Left forelimb (tissue), 1 donor: ENCODE data around the gene TP63.
"Not testable (repeated sequence)": the region's sequence is repeated elsewhere in the genome, so short reads cannot be mapped to it uniquely, and the experiment has no call there.

Experiments used
- DNase-seq: peaks from one replicate; pipeline ENCODE4 v3.0.0-alpha.2; 2018; ENCODE audit warnings: low spot score

Gene TP63

DNA sequence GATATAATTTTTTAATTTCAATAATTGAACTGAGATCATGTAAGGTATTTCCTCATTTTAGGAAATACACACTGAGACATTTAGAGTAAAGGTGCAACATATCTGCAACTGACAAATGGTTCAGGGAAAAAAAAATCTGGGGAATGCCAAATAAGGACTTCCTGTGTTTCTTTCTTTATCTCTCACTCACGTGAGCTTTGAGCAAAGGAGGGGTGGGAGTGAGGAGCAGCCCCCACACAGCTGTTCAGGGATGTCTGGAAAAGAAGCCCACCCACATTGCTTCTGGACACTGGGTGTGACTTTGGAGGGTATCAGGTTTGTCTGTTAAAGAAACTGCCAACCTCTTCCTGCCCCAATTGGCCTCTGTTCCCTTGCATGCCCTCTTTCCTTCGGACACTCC, 5.6 kb upstream of the TP63 start:
- no peak for DNase-seq

DNA sequence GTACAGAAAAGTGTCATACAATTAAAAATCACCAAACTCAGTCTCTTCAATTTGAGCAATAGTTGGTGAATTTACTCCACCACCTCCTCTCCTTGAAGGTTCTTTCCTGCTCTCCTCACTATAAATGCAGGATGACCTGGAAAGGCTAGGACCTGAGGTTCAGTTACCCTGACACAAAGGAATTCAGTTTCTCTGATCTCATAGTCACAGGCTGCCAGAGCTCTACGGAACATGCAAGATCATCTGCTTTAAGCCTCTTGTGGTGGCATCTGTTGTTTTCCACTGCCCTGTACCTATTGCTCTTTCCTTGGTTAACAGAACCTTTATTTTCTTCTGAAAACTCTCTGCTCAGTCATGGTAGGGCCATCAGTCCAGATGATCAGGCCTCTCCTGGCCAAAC, 4.9 kb upstream of the TP63 start:
- no peak for DNase-seq

DNA sequence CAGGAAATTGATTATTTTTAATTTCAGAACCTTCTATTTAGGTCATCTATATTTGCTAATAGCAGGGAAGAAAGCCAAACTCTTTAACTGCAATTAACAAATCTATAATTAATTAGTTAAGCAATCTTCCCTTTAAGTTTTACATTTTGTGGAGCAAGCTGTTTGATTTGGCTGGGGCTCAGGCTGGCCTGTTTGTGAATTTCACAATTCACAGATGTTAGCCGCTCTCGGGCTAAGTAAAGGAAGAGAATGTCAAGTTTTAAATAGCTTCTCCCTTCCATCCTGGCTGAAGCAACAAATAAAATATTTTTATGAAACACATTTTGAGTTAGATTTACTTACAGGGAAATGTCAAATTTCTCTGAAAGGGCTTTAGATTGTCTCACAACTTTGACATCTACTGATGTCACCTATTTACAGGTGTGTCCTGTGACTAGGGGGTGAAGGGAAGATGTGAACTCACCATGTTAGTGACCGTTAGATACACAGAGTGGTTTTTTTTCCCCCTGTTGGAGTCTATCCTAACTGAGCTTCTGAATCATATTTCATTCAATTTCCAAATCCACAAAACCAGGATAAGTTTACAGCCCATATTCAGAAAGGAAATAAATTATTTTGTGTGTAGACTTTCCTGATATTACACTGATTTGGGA, 1.3 kb upstream of the TP63 start:
- no peak for DNase-seq

DNA sequence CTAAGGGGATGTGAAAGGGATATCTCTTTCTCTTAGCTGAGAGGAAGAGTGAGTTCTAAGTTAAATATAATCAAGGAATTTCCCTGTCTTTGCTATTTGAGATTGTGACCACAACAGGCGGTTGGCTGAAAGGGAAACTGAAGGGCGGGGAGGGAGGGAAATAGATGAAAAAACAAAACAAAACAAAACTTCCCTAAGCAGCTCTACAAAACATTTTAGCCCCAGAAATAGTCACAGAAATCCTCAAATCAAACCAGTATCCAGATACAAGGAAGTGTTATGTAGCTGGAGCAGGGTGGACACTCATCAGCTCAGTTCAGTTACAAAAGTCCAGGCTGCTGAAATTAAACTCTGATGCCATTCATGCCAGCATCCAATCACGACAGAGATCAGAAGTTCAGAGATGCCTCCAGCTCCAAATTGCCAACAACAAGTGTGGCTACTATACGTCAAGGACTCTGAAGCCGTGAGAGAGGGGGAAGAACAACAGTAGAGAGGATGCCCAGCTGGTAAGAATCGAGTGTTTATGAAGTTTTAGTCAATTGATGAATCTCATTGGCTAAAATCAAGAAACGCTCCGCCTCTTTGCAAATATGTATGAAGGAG, 319 bp upstream of the TP63 start:
- no peak for DNase-seq

DNA sequence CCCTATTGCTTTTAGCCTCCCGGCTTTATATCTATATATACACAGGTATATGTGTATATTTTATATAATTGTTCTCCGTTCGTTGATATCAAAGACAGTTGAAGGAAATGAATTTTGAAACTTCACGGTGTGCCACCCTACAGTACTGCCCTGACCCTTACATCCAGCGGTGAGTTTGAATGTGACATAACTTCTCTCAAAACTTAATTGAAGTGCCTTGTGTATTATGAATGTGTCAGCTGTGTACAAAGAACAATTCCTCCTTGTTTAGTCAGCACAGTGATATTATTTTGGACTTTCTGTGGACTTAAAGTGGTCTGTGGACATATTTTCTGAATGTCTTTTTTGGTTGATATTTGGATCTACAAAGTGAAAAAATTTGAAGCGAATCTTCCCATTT, 220 bp downstream of the TP63 start:
- no peak for DNase-seq

DNA sequence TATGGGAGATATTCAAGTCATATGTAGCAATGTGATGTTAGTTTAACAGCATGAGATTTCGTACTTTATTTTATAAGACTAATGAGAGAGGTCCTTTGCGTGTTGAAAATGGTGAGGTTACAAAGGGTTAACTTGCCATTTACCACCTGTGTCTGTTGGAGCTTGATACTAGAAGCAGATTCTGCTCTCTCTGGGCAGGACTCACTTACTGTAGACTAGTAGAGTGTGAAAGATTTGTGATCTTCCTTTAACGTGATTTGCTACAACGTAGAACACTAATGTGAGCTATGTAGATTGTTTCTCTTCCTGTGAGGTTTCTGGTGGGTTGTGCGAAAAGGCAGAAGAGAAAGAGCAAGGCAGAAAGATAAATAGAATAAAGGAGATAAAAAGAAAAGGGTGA, 1.1 kb downstream of the TP63 start:
- DNase-seq, result no peak

DNA sequence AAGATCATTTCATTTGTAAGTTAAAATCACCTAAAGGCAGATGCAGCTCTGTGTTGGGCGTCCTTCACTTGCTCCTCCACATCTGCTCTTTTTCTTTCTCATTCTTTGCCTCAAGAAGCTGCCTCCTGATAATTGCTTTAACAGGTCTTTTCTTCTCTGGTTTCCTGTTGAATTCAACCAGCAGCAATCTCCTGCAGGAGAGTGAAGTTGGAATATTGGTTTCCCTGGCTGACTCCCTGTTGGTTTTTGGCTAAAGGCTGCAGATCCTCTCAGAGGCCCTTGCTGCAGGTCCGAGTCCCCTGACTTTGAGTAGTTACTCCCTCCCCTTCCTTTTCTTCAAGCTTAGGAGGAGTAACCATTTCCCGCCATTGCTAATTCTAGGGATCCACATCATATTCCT, 4.2 kb downstream of the TP63 start:
- DNase-seq, result no peak

DNA sequence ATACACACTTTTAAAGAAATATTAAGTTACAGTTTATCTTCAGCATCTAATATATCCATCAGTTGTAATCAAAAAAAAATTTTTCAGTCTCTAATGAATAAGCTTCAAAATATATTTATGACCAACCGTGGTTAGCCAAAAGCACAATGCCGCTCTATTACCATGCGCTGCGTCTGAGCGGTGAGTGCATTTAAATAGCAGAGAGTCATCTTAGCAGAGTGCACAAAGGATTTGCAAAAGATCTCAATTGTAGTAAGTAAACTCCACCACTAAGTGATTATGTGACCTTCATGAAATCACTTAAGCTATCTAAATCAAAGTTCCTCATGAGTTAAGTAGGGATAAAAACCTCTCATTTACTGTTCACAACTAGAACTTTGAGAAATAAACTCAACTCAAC, 4.9 kb downstream of the TP63 start:
- DNase-seq, result no peak

DNA sequence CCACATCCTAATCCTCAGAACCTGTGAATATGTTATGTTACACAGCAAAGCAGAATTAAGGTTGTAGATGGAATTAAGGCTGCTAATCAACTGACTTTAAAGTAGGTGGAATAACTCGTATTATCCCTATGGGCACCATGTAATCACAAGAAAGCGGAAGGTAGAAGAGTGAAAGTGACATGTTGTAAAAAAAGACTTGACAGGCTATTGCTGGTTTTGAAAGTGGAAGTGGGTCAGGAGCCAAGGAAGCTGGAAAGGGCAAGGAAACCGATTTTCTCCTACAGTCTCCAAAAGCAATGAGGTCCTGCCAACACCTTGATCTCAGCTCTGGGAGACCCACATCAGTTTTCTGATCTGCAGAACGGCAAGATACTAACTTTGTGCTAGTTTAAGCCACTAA, 6.6 kb downstream of the TP63 start:
- DNase-seq, result no peak

DNA sequence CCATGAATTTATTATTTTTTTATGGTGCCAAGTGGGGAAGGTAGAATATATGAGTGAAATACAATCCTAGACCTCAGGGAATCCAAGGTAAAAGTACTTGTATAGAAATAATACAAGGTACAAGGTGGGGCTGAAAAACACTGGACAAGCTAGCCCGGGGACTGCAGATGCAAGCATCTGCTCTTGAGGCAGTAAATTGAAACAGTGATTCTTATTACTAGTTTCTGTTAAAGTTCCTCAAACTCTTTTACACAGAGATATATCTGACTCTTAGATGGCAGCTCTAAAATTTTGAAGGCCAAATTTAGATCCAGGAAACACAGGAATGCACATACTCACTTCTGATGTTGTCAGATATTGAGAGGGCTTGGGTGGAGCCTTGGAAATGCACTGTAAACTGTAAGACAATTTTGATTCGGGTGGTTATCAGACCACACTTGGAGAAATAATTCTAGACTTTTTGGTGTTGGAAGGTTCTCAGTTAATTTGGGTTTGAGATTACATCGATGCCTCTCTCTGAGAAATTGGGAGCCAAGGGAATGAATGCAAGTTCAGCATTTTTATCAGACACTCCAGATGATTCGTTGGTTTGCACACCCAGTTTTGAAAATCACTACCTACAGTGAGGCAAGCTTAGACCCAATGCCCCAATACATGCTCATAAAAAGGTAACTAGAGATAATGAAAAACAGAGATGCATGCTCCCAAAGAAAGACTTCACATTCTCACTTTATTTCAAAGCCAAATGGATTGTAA, 7.3 kb downstream of the TP63 start:
- DNase-seq, result no peak

DNA sequence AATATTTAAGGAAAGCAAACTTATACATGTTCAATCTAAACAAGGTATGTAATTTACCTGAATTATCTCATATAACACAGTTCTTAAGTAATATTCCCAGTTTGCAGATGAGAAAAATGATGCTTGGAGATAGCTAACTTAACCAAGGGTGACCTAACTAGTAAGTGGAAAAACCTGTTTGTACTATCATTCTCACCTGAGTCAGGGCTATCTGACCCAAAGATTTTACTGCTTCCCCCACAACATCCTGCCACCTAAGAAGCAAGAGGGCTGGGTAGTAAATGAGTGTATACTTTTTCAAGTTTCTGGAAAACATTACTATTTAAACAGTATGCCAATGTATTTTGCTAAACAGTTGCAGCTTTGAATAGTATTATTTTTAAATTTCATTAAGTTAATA, 10.6 kb downstream of the TP63 start:
- DNase-seq, result no peak

DNA sequence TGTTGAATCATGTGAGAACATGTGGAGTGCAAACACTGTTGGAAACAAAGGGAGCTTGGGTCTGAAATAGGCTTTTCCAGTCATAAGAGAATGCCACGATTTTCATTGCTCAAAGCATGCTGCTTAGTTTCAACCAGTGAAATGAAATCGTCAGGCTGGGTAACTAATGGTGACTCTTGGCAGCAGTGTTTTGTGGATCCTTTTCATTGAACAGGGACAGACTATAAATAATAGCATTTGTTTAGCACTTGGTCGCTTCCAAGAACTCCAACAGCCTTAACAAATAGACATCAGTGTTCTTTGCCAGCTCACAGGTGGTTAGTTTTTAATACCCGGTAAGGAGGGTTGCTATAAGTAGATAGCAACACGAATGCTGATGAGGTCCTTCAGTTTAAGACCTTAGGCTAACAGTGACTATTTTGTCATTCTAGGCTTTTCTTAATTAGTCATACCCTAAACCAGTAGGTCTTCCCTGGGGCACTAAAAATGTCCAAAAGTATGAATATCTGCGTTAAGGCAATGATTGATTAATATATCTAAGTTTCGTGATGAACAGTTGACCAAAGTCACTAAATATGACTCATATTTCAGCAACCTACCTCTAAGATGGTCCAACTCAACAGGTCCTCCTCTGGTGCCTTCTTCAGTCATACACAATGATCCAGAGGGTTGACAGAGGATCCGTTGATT, 15.8 kb downstream of the TP63 start:
- no peak for DNase-seq

DNA sequence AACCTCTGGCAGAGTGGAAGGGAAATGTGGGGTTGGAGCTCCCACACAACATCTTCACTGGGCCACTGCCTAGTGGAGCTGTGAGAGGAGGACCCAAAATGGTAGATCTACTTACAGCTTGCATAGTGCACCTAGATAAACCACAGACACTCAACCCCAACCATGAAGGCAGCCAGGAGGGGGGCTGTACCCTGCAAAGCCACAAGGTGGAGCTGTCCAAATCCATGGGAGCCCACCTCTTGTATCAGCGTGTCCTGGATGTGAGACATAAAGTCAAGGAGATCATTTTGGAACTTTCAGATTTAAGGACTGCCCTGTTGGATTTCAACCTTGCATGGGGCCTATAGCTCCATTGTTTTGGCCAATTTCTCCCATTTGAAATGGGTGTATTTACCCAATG, 20.9 kb downstream of the TP63 start:
- DNase-seq, result no peak

DNA sequence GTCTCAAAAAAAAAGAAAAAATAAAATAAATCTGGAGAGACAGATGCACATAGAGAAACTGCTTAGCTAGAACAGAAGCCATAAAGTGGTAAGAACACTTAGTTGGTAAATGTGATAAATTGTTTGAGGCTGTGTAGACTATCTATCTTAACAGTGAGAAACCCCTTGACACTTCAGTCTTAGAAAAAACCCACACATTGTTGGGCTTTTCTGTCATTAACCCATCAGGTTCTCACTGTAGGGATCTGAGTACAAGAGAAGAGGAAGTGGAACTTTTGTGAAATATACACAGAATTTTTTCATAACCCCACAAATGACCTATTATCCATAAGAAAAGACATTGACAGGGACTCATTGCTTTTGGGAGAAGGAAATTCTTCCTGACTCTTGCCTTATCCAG, 24.4 kb downstream of the TP63 start:
- no peak for DNase-seq

DNA sequence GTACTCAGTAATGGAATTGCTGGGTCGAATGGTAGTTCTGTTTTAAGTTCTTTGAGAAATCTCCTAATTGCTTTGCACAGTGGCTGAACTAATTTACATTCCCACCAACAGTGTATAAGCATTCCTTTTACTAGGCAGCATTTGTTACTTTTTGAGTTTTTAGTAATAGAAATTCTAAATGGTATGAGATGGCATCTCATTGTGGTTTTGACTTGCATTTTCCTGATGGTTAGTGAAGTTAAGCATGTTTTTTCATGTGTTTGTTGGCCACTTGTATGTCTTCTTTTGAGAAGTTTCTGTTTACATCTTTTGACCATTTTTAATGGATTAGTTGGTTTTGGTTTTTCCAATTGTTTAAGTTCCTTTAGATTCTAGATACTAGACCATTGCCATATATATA, 28.4 kb downstream of the TP63 start:
- no peak for DNase-seq

DNA sequence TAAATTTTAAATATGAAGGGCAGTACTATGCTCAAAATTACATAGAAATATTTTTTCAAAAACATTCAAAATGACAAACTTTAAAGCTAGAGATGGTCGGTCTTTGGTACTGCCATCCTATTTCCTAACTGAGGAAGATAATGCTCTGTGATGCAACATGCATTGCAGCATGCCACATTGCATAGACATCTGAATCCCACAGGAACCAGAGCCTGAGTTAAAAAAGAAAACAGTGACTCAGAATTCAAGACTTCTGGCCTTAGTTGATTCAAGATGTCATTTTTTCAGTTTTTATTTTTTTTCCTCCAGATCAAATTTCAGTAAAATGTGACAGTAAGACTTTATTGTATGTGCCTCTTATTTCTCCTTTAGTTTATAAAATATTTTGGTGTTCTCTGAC, 33.1 kb downstream of the TP63 start:
- DNase-seq, result no peak

DNA sequence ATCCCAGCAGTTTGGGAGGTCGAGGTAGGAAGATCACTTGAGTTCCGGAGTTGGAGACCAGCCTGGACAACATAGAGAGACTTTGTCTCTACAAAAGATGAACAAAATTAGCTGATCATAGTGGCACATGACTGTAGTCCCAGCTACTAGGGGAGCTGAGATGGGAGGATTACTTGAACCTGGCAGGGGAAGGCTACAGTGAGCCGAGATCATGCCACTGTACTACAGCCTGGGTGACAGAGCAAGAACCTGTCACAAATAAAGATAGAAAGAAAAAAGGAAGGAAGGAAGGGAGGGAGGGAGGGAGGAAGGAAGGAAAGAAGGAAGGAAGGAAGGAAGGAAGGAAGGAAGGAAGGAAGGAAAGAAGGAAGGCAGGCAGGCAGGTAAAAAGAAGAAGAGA, 41.2 kb downstream of the TP63 start:
- not testable (repeated sequence) for DNase-seq

DNA sequence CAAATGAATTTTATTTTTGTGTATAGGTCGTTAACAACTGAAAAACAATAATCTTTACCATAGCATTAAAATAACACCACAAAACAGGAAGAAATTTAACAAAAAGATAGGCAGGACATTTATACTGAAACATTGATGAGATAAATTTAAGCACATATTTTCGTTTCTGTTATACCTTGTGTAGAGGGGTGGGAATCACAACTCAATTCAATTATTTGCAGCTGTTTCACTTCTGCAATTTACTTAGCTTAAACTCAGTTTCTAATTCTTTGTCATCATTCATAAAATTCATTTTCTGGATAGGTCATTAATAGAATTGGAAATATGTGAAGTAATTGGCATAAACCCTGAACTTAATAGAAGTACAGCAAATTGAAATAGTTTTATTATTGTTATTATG, 42.3 kb downstream of the TP63 start:
- no peak for DNase-seq

DNA sequence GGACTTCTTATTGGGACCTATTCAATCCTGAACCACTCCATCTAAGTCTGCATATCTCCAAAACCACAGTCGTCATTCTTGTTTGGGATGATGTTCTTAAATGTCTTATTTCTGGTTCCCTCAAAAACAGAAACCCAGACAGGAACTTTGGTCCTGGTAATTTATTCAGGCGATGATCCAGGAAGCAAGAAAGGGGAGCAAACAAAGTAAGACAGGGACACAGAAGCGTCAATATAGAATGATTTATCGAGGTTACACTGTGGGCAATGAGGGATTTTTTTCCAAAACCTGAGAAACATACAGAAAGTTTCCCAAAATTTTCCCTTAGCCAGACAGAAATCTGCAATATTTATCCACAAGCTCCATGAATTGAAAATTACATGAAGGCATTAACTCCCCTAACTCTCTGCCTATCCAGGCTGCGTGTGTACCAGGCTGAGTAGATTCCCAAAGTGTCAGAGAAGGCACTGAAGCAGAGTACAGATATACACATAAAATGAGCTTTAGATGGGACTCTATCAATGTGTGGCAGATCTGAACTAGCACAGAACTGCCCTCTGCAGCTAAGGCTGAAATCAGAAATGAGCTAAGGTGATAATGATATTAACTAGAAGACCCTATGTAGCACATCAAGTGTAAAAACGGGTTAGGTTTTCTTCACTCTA, 43.2 kb downstream of the TP63 start:
- no peak for DNase-seq

DNA sequence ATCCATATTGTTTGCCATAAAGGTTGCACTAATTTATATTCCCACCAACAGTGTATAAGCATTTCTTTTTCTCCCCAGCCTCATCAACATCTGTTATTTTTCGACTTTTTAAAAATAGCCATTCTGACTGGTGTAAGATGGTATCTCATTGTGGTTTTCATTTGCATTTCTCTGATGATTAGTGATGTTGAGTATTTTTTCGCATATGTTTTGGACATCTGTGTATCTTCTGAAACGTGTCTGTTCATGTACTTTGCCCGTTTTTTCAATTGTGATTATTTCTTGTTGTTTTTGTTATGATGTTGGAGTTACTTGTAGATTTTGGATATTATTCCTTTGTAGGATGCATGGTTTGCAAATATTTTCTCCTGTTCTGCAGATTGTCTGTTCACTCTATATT, 46.5 kb downstream of the TP63 start:
- no peak for DNase-seq

DNA sequence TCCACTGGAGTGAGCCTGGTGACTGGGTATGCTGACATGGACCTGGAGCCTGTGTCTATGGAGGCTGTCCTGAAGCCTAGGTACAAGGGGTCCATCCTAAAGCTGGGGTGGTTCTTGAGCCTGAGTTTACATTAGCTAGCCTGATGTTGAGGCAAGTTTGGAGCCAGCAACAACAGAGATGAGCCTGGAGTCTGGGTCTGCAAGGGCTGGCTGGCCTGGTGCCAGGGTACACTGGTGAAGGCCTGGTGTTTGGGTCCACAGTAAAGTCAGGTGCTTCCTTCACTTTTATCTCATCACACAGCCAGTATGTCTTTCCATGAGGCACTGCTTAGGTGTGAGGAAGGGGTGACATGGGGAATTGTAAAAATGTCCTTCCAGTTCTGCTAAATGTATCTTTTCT, 49.5 kb downstream of the TP63 start:
- DNase-seq, result no peak

DNA sequence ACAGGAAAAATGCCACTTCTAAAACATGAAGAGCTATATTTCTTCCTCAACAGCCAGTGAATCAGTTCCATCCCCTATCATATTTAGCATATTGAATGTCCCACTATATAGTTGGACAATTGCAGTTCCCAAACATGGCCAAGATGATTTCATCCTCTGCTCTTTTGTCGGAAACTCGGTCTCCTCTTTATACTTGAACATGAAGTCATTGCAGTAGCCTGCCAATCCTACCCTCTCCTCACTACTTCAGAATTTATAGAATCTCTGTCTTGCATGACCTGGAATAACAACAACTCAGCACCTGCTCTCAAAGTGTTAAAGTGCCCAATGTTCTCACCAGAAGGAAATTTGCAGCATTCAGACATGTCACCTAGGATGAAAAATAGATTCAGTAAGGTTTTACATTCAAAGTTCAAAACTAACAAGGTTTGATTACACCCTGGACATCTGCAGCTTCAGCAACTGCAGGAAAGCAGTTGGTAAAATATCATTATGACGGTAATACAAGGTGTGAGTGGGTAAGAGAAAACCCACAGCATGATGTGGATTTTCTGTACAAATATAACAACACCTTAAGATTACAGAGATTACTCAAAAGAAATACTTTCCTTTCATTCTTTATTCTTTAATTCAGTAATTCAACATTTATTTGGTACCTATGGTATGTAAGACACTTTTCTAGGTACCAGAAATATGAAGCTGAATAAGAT, 52.5 kb downstream of the TP63 start:
- DNase-seq, result no peak
